Hepatocyte (in vitro differentiated cells): Measurements from ENCODE around the gene FERMT3.

Experiments
- EZH2 ChIP-seq: fragments of 200-600 bp; sonication (generic); IDR thresholded peaks from 2 replicates; pipeline ENCODE4 v1.6.1; 2016; ENCODE audit warnings: antibody characterized with exemption, mild to moderate bottlenecking, borderline replicate concordance
- EZH2phosphoT487 ChIP-seq: fragments of 200-600 bp; sonication (generic); IDR thresholded peaks from one replicate; pipeline ENCODE4 v1.6.1; 2018; ENCODE audit warnings: antibody characterized with exemption, mild to moderate bottlenecking, low read depth, moderate library complexity; ENCODE audit not compliant: unreplicated experiment, severe bottlenecking
- TF ChIP-seq, protein P1 (sequence below): fragments of 200-600 bp; sonication (generic); IDR thresholded peaks from 2 replicates; pipeline ENCODE4 v1.5.1; 2016; ENCODE audit warnings: antibody characterized with exemption, mild to moderate bottlenecking; ENCODE audit not compliant: poor library complexity

DNA sequence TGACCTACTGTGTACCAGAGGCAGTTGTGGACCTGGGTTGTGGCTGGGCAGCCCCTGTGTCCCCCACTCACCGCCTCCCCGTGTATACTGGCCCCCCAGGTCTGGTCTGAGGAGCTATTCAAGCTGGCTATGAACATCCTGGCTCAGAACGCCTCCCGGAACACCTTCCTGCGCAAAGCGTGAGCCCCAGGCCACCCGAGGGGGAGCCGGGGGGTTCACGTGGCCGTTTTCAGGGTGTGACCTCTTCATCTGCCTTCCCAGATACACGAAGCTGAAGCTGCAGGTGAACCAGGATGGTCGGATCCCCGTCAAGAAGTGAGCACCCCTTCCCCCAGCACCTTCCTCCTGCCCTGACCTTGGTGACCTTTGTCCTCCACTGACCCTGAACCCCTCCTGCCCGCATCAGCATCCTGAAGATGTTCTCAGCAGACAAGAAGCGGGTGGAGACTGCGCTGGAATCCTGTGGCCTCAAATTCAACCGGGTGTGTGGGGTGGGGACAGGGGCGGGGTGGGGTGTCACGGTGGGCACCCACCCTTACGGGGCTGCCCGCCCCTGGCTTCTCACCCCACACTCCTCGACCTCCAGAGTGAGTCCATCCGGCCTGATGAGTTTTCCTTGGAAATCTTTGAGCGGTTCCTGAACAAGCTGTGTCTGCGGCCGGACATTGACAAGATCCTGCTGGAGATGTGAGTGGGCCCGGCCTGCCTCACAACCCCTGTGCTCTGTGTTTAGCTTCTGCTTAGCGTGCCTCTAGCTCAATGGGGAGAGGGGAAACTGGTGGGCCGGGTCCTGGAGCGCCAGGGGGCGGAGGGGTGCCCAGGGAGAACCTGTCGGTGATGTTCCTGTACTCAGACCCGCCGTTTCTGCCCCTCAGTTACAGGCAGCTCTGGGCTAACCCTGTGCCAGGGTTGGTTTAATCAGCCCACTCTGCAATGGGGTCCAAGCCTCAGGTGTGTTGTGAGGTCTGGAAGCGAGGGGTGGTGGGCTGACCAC, 48.9 kb downstream of the FERMT3 start:
- TF ChIP-seq, protein P1, sequence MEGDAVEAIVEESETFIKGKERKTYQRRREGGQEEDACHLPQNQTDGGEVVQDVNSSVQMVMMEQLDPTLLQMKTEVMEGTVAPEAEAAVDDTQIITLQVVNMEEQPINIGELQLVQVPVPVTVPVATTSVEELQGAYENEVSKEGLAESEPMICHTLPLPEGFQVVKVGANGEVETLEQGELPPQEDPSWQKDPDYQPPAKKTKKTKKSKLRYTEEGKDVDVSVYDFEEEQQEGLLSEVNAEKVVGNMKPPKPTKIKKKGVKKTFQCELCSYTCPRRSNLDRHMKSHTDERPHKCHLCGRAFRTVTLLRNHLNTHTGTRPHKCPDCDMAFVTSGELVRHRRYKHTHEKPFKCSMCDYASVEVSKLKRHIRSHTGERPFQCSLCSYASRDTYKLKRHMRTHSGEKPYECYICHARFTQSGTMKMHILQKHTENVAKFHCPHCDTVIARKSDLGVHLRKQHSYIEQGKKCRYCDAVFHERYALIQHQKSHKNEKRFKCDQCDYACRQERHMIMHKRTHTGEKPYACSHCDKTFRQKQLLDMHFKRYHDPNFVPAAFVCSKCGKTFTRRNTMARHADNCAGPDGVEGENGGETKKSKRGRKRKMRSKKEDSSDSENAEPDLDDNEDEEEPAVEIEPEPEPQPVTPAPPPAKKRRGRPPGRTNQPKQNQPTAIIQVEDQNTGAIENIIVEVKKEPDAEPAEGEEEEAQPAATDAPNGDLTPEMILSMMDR: no peak
- TF ChIP-seq EZH2phosphoT487: no peak
- no peak for TF ChIP-seq EZH2
